ENCODE results near the gene HADH. TPM values are rescaled to one million over a fixed set of nuclear protein-coding genes. Genes with fewer than 3 reads are reported as not detected.
A peak's percentile ranks its signal among the peaks of the same experiment; 100 is the strongest.

Gene HADH
- total RNA-seq, 1 donor from 2014 or later, result 71.0 TPM

- no peak overlapping the region for H3K4me3 Mint-ChIP-seq
- TF ChIP-seq, protein P1, sequence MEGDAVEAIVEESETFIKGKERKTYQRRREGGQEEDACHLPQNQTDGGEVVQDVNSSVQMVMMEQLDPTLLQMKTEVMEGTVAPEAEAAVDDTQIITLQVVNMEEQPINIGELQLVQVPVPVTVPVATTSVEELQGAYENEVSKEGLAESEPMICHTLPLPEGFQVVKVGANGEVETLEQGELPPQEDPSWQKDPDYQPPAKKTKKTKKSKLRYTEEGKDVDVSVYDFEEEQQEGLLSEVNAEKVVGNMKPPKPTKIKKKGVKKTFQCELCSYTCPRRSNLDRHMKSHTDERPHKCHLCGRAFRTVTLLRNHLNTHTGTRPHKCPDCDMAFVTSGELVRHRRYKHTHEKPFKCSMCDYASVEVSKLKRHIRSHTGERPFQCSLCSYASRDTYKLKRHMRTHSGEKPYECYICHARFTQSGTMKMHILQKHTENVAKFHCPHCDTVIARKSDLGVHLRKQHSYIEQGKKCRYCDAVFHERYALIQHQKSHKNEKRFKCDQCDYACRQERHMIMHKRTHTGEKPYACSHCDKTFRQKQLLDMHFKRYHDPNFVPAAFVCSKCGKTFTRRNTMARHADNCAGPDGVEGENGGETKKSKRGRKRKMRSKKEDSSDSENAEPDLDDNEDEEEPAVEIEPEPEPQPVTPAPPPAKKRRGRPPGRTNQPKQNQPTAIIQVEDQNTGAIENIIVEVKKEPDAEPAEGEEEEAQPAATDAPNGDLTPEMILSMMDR (conservative IDR thresholded peaks at IDR 0.05), result no peak
- H3K4me1 Mint-ChIP-seq, result peaks cover 12% of the 10 kb centered on the region
- H3K27me3 Mint-ChIP-seq (ENCODE audit: low read depth), result no peaks in the 10 kb centered on the region
- H3K27ac Mint-ChIP-seq (ENCODE audit: unreplicated experiment), result no peak overlapping the region
- H3K9me3 Mint-ChIP-seq, result no peaks in the 10 kb centered on the region
- no peak for DNase-seq (ENCODE audit: low read depth, low spot score)
- H3K36me3 Mint-ChIP-seq (ENCODE audit: low read depth), result peaks cover 11% of the 10 kb centered on the region
Observed at GRCh38 chr4:108024878-108025165, 35.1 kb downstream of the HADH start.

DNA sequence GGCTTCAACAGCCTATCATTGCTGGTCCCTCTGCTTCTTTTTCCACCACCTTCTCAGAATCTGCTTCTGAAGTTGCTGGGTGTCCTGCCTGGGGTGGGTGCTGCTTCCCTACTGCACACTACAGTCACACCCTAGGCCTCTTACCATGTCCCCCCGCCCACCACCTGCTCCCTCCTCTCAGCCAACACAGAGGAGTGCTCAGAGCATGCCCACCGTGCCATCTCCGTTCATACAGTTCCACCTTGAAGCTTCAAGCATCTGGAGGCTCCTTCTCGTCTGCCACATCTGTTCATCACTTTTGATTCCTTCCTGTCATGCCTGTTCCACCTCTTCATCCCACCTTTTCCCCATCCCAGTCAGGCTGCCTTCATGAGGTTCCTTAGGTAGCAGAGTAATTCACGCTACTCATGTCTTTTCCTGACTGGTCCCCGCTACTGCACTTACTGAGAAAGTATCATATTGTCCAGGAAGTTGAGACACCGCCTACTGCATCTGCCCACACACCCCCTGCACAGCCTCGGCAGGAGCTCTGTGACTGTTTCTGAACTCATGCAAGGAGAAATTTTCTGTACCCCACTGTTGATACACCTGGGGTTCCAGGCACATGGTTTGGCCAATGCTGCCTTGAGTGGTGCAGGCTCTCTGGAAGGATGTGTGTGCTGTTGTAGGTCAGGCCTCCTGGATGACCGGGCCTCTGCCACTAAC is 39.5 kb downstream of the HADH start:
- TF ChIP-seq, protein P1 (conservative IDR thresholded peaks at IDR 0.05), result no peak
- no peak for DNase-seq (ENCODE audit: low read depth, low spot score)
- H3K9me3 Mint-ChIP-seq, result no peaks in the 10 kb centered on the region
- H3K27me3 Mint-ChIP-seq (ENCODE audit: low read depth), result no peaks in the 10 kb centered on the region
- H3K4me3 Mint-ChIP-seq, result no peak overlapping the region
- peaks cover 12% of the 10 kb centered on the region for H3K36me3 Mint-ChIP-seq (ENCODE audit: low read depth)
- peaks cover 17% of the 10 kb centered on the region for H3K4me1 Mint-ChIP-seq
- H3K27ac Mint-ChIP-seq (ENCODE audit: unreplicated experiment), result peak overlapping the region; percentile 44

DNA sequence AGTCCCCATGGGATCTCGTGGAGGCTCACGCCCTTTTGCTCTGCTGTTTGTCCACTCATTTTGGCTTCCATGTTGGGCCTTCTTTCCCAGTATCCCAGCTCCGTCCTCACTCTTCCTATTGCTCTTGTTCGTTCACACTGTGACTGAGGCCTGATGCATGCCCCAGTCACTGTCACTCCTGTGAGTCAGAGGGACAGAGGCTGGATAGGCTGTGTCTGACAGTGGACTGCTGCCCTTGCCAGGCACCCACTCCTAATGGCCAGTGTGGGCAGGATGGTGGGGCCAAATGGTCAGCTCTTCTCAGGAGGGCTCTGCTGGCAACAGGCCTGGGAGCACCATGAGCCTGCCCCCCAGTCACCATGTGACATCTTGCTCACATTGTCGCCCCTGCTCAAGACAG is 40.0 kb downstream of the HADH start:
- Mint-ChIP-seq H3K9me3 (no peaks in the 10 kb centered on the region), H3K27me3 (ENCODE audit: low read depth) (no peaks in the 10 kb centered on the region), H3K4me1 (peaks cover 17% of the 10 kb centered on the region), H3K27ac (ENCODE audit: unreplicated experiment) (peak overlapping the region; percentile 16), H3K36me3 (ENCODE audit: low read depth) (peaks cover 12% of the 10 kb centered on the region), H3K4me3 (no peak overlapping the region)
- no peak for DNase-seq (ENCODE audit: low read depth, low spot score)
- TF ChIP-seq, protein P1 (conservative IDR thresholded peaks at IDR 0.05), result no peak

DNA sequence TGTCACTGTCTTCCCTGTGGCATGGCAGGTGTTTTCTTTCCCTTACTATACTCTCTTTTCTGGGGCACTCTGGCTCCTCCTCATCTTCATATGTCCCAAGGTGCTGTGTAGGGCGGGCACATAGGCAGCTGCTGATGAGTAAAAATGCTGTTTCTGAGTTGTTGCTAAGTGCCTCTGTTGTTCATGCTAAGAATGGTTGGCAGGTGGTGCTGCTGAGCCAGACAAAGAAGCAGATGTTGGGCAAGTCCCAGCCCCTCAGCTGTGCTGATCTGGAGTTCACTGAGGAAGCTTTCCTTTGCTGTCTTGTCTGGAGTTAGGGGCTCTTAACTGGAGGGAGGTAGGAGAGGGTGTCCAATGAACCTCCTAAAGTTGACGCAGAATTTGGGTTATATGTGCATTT is 40.6 kb downstream of the HADH start:
- H3K9me3 Mint-ChIP-seq, result no peaks in the 10 kb centered on the region
- TF ChIP-seq, protein P1 (conservative IDR thresholded peaks at IDR 0.05), result peak; percentile 70
- H3K4me3 Mint-ChIP-seq, result no peak overlapping the region
- H3K36me3 Mint-ChIP-seq (ENCODE audit: low read depth), result peaks cover 12% of the 10 kb centered on the region
- peaks cover 20% of the 10 kb centered on the region for H3K4me1 Mint-ChIP-seq
- H3K27ac Mint-ChIP-seq (ENCODE audit: unreplicated experiment), result peak overlapping the region; percentile 16
- DNase-seq (ENCODE audit: low read depth, low spot score), result peak; percentile 35
- no peaks in the 10 kb centered on the region for H3K27me3 Mint-ChIP-seq (ENCODE audit: low read depth)

- peaks cover 11% of the 10 kb centered on the region for H3K36me3 Mint-ChIP-seq (ENCODE audit: low read depth)
- H3K4me3 Mint-ChIP-seq, result no peak overlapping the region
- H3K4me1 Mint-ChIP-seq, result peaks cover 17% of the 10 kb centered on the region
- TF ChIP-seq, protein P1 (conservative IDR thresholded peaks at IDR 0.05), result no peak
- no peak for DNase-seq (ENCODE audit: low read depth, low spot score)
- no peak overlapping the region for H3K27ac Mint-ChIP-seq (ENCODE audit: unreplicated experiment)
- no peaks in the 10 kb centered on the region for H3K9me3 Mint-ChIP-seq
- no peaks in the 10 kb centered on the region for H3K27me3 Mint-ChIP-seq (ENCODE audit: low read depth)
Observed at GRCh38 chr4:108031427-108032083, 41.9 kb downstream of the HADH start.
